Small intestine (tissue), 7 donors: ENCODE data around the gene AIRE. TPM values are rescaled to one million over a fixed set of nuclear protein-coding genes. Genes with fewer than 3 reads are reported as not detected.

Experiments used
- DNase-seq, 2 donors: peaks; one replicate each; pipeline versions ENCODE4 v3.0.0 to v3.0.0-alpha.2; 2013
- FAIRE-seq: peaks from 2 replicates; lab custom pipeline; 2012; peaks lifted over from hg19 to GRCh38; lab: Jason Lieb, UNC
- H3K27ac ChIP-seq, 3 donors: one replicate each; pipeline ENCODE4 v1.5.1; 2013; ENCODE audit warnings: low read length in 2 of 3, mild to moderate bottlenecking in 2 of 3, control low read depth in 1 of 3, inconsistent platforms in 1 of 3, low read depth in 1 of 3, moderate library complexity in 1 of 3
- H3K27me3 ChIP-seq, 3 donors: one replicate each; pipeline ENCODE4 v1.6.1; 2013; ENCODE audit warnings: low read length in 3 of 3, inconsistent platforms in 1 of 3; ENCODE audit not compliant: control insufficient read depth in 3 of 3, insufficient read depth in 3 of 3
- H3K36me3 ChIP-seq, 3 donors: one replicate each; pipeline ENCODE4 v1.6.1; 2013; ENCODE audit warnings: low read length in 3 of 3, inconsistent platforms in 1 of 3, low read depth in 1 of 3, mild to moderate bottlenecking in 1 of 3, moderate library complexity in 1 of 3; ENCODE audit not compliant: control insufficient read depth in 3 of 3, insufficient read depth in 2 of 3
- H3K4me1 ChIP-seq, 3 donors: one replicate each; pipeline ENCODE4 v1.6.1; 2013; ENCODE audit warnings: low read length in 2 of 3, inconsistent platforms in 1 of 3, low read depth in 1 of 3, mild to moderate bottlenecking in 1 of 3, moderate library complexity in 1 of 3; ENCODE audit not compliant: control insufficient read depth in 3 of 3, insufficient read depth in 2 of 3
- H3K4me3 ChIP-seq, 3 donors: one replicate each; pipeline ENCODE4 v1.5.1; 2013; ENCODE audit warnings: low read length in 3 of 3, control low read depth in 1 of 3, inconsistent platforms in 1 of 3, low read depth in 1 of 3, mild to moderate bottlenecking in 1 of 3, moderate library complexity in 1 of 3
- H3K9me3 ChIP-seq, 2 donors: one replicate each; pipeline ENCODE4 v1.6.1; 2013; ENCODE audit warnings: low read depth in 1 of 2, low read length in 1 of 2; ENCODE audit not compliant: control insufficient read depth in 2 of 2, insufficient read depth in 1 of 2
- WGBS, 3 donors: extraction: QIAGEN DNeasy Blood & Tissue Kit; methylation state at CpG; one replicate each; pipeline ENCODE4 v1.1.7; 2013; 5-methylcytosine and 5-hydroxymethylcytosine counted together
- polyA plus RNA-seq, 4 donors: library from polyadenylated mRNA; stranded (reverse) in 3 of 4; unstranded in 1 of 4; fragments of 200-250 nt in 3 of 4; fragments of 120-200 nt in 1 of 4; gene quantifications; one replicate each; pipeline versions ENCODE4 v1.2.1 to v1.2.3, GENCODE V29; 2013
- donor health status: healthy with polysubstance abuse.
- donor health status: control.
- donor health status: control.
- donor health status: Bipolar disorder and iron deficiency.
- donor health status: healthy.

Gene AIRE
- polyA plus RNA-seq, 4 donors: 0.06 to 7.0 TPM; not detected in 2

- FAIRE-seq: no peak
- no peaks in the 10 kb centered on the region for H3K36me3 ChIP-seq
- H3K4me1 ChIP-seq: peaks cover 0 to 9% (median 0%) of the 10 kb centered on the region in 3 donors
- no peaks in the 10 kb centered on the region for H3K9me3 ChIP-seq
- no peak overlapping the region for H3K27ac ChIP-seq
- WGBS, 3 donors: 68 to 77% (median 76%) methylated on average over 28 to 31 of the region's 31 CpGs
- no peak for DNase-seq
- H3K4me3 ChIP-seq: no peak overlapping the region
- peaks cover 0 to 10% (median 0%) of the 10 kb centered on the region in 3 donors for H3K27me3 ChIP-seq
Measured at GRCh38 chr21:44286716-44287632, 1.3 kb downstream of the AIRE start.

GRCh38 chr21:44288251-44289110 is 2.8 kb downstream of the AIRE start:
- peaks cover 0 to 9% (median 0%) of the 10 kb centered on the region in 3 donors for H3K4me1 ChIP-seq
- 85 to 91% (median 90%) methylated on average over 21 to 23 of the region's 23 CpGs for WGBS, 3 donors
- DNase-seq: no peak
- FAIRE-seq: no peak
- H3K36me3 ChIP-seq: no peaks in the 10 kb centered on the region
- no peak overlapping the region for H3K27ac ChIP-seq
- no peaks in the 10 kb centered on the region for H3K9me3 ChIP-seq
- no peak overlapping the region for H3K4me3 ChIP-seq
- peaks cover 0 to 10% (median 0%) of the 10 kb centered on the region in 3 donors for H3K27me3 ChIP-seq

GRCh38 chr21:44289381-44290010 is 3.8 kb downstream of the AIRE start:
- WGBS, 3 donors: 77 to 86% (median 84%) methylated on average over 24 of the region's 24 CpGs
- FAIRE-seq (no peak), DNase-seq (no peak)
- H3K4me3 ChIP-seq: no peak overlapping the region
- no peak overlapping the region for H3K27ac ChIP-seq
- H3K9me3 ChIP-seq: no peaks in the 10 kb centered on the region
- H3K4me1 ChIP-seq: peaks cover 0 to 12% (median 0%) of the 10 kb centered on the region in 3 donors
- peaks cover 0 to 10% (median 0%) of the 10 kb centered on the region in 3 donors for H3K27me3 ChIP-seq
- no peaks in the 10 kb centered on the region for H3K36me3 ChIP-seq

DNA sequence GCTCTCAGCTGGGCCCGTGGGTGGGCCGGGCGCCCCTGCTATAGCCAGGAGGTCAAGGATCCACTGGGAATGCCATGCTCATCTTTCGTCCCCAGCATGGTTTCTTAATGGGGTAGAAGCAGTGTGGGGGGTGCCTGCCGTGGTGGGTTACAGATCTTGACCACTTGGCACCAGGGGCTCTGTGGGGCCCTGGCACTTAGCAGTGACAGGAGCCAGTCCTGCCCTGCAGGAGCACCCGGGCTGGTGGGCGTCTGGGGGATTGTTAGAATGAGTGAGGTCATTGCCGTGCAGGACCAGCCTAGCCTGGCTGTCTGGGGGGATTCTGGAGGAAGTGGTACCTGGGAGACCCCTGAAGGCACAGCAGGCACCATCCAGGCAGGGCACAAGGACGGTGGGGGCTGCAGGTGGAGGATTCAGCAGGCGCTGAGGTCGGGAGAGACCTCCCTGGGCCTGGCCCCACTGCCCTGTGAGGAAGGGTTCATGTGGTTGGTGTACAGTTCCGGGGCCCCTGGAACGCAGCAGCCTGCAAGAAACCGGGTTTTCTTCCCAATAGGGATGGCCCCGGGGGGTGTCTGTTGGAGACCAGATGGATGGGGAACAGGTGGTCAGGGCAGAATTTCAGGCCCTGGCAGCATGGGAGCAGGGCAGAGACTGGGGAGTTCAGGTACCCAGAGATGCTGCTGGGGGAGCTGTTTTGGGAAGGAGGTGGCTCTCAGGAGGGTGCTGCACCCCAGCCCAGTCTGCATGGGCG is 4.8 kb downstream of the AIRE start:
- Histone ChIP-seq H3K27ac (no peak overlapping the region), H3K4me1 (peaks cover 0 to 9% (median 0%) of the 10 kb centered on the region in 3 donors), H3K9me3 (no peaks in the 10 kb centered on the region), H3K27me3 (peaks cover 0 to 10% (median 0%) of the 10 kb centered on the region in 3 donors), H3K4me3 (no peak overlapping the region), H3K36me3 (no peaks in the 10 kb centered on the region)
- WGBS, 3 donors: 81 to 83% (median 82%) methylated on average over 16 of the region's 16 CpGs
- FAIRE-seq: no peak
- no peak for DNase-seq

DNA sequence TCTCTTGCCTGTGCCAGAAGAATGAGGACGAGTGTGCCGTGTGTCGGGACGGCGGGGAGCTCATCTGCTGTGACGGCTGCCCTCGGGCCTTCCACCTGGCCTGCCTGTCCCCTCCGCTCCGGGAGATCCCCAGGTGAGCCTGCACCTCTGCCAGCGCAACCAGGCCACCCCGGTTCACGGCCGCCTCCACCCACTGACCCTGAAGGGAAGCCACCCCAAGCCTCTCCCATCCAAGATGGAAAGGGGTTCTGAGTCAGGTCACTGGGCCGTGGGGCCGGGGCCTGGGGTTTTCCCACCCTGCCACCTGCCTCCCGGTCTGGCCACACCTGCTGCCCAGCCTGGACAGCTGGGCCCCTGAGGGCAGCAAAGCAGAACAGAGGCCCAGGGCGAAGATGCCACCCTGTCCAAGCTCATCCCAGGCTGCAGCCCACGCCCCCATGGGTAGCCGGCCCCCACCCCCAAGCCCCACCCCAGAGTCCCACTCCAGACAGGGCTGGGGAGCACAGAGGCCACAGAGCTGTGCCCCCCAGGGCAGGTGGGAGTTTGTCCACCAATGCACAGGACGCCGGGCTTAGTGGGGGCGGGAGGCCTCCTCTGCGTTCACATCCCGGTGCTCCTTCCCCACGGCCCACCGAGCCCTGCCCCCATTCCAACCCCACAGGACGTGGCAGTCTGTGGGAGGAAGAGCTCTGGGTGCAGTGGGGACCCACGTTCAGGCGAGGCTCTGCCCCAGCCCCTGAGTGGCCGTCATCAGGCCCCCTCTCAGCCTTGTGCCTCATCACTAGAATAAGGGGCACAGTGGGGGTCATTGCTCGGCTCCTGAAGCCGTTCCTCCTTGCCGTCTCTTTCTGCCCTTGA is 5.6 kb downstream of the AIRE start:
- DNase-seq (no peak), FAIRE-seq (no peak)
- WGBS, 3 donors: 67 to 83% (median 75%) methylated on average over 31 to 33 of the region's 33 CpGs
- Histone ChIP-seq H3K27ac (no peak overlapping the region), H3K27me3 (peaks cover 0 to 8% (median 0%) of the 10 kb centered on the region in 3 donors), H3K4me3 (no peak overlapping the region), H3K4me1 (peaks cover 0 to 12% (median 0%) of the 10 kb centered on the region in 3 donors), H3K9me3 (no peaks in the 10 kb centered on the region), H3K36me3 (no peaks in the 10 kb centered on the region)

- peaks cover 0 to 12% (median 0%) of the 10 kb centered on the region in 3 donors for H3K4me1 ChIP-seq
- no peak overlapping the region for H3K4me3 ChIP-seq
- no peaks in the 10 kb centered on the region for H3K27me3 ChIP-seq
- no peaks in the 10 kb centered on the region for H3K36me3 ChIP-seq
- no peak overlapping the region for H3K27ac ChIP-seq
- no peak for FAIRE-seq
- 53 to 65% (median 60%) methylated on average over 20 to 25 of the region's 25 CpGs for WGBS, 3 donors
- DNase-seq: no peak
- H3K9me3 ChIP-seq: no peaks in the 10 kb centered on the region
Measured at GRCh38 chr21:44291936-44292811, 6.5 kb downstream of the AIRE start.
